ENCODE data around the gene SLC23A3. TPM values are rescaled to one million over a fixed set of nuclear protein-coding genes. Genes with fewer than 3 reads are reported as not detected.
A peak's percentile ranks its signal among the peaks of the same experiment; 100 is the strongest.

The SLC23A3 gene
- total and polyA plus RNA-seq, 10 of the 15 experiments (the other 5 are each of a cell fraction or from before 2014, with no cell fraction given), result 0.07 to 1.0 (median 0.40) TPM; not detected in 1

- in situ Hi-C loops (cut with MboI), result no loop called here
- ChIA-PET SMC1A (ENCODE audit: uncharacterized antibody, unreplicated experiment) (interaction anchor here (1.0 to 1.7 kb wide), 2 partner anchors 8 to 14 kb away, joined by 3 to 4 read pairs; no protein-coding TSS in a partner anchor), CTCF (interaction anchor here (1.0 to 1.9 kb wide), 2 partner anchors 8 to 22 kb away, joined by 3 to 8 read pairs; partner anchors contain the start of gene SLC23A3), RAD21 (ENCODE audit: unreplicated experiment) (no interaction called here), POLR2A (interaction anchor here (1.0 to 1.2 kb wide), 2 partner anchors 22 to 29 kb away, joined by 3 read pairs; no protein-coding TSS in a partner anchor)
- Histone ChIP-seq H3K27ac (ENCODE audit: control insufficient read depth, insufficient read depth) (peak overlapping the region; percentile 49), H3K4me2 (ENCODE audit: control insufficient read depth, insufficient read depth) (peak overlapping the region; percentile 89), H3K4me1 (ENCODE audit: control insufficient read depth, insufficient read depth, low read length) (peaks cover 10% of the 10 kb centered on the region), H3K9ac (ENCODE audit: control insufficient read depth, insufficient read depth, low read length) (peak overlapping the region; percentile 72), H4K20me1 (ENCODE audit: control insufficient read depth, insufficient read depth) (no peaks in the 10 kb centered on the region), H2AFZ (ENCODE audit: control insufficient read depth, low read depth, low read length) (peak overlapping the region; percentile 77), H3K79me2 (ENCODE audit: control insufficient read depth, insufficient read depth, low read length) (peaks cover 32% of the 10 kb centered on the region), H3K9me3 (replicated peaks; ENCODE audit: control insufficient read depth, insufficient read depth, low read length) (no peaks in the 10 kb centered on the region), H3K27me3 (replicated peaks in 1 of 2; ENCODE audit: control insufficient read depth in 2 of 2, insufficient read depth in 2 of 2, low read length in 1 of 2) (no peaks in the 10 kb centered on the region), H3K4me3 (peak overlapping the region; percentile 83), H3K36me3 (ENCODE audit: control insufficient read depth in 2 of 2, insufficient read depth in 2 of 2, low read length in 1 of 2) (peaks cover 10 to 15% of the 10 kb centered on the region in 2 experiments)
- WGBS (ENCODE audit: insufficient coverage, insufficient replicate concordance, low lambda C conversion rate, missing lambda C conversion rate), result 1% methylated on average over 30 of the region's 45 CpGs
- no TSS peak for BruUV-seq (replicated peaks)
- TF ChIP-seq JUND (IDR thresholded peaks at IDR 0.05; ENCODE audit: low read depth, low read length), result no peak
- peak; percentile 70 for TF ChIP-seq NKRF (conservative IDR thresholded peaks at IDR 0.05)
- 0 out of 2 replicates have a peak, but pooled peaks have one; percentile 0 for TF ChIP-seq GATAD2B (conservative IDR thresholded peaks at IDR 0.05; ENCODE audit: low read depth)
- ATAC-seq (peak; percentile 2), DNase-seq (ENCODE audit: low read depth, low spot score) (no peak), FAIRE-seq (no peak)
- intact Hi-C loops (cut with micrococcal nuclease; ENCODE audit: unreplicated experiment), result loop anchor here (5.0 kb wide), 3 partner anchors 99 to 209 kb away; partner anchors contain the start of genes DNAJB2 and DNPEP
Measured at GRCh38 chr2:219178377-219179175, 8.7 kb upstream of the SLC23A3 start.
